B cell (primary cell): ENCODE data around the gene SLC6A6. TPM values are rescaled to one million over a fixed set of nuclear protein-coding genes. Genes with fewer than 3 reads are reported as not detected.

Experiments
- ATAC-seq: fragments of 200-7000 bp; cut with Tn5 transposase; one replicate; pipeline ENCODE4 v1.10.0; 2021; ENCODE audit warnings: low read depth, mild to moderate bottlenecking, moderate number of reproducible peaks, moderate library complexity
- CTCF ChIA-PET: fragments of 350-600 bp; sonication (Branson Sonifier 250); formaldehyde crosslinking; loops from one replicate; lab custom pipeline; 2021; ENCODE audit warnings: antibody characterized with exemption, inconsistent platforms; lab: Charles Lee
- POLR2A ChIA-PET: fragments of 350-600 bp; sonication (Branson Sonifier 250); formaldehyde crosslinking; loops from one replicate; lab custom pipeline; 2021; ENCODE audit warnings: antibody characterized with exemption; lab: Charles Lee
- DNase-seq: peaks from one replicate; pipeline ENCODE4 v3.0.0; 2013
- H2AFZ ChIP-seq: 2 replicates; pipeline ENCODE4 v1.6.1; 2012; ENCODE audit warnings: mild to moderate bottlenecking, low read depth, low read length; ENCODE audit not compliant: insufficient read depth, poor library complexity, severe bottlenecking
- H3K27ac ChIP-seq, 2 donors: 1 replicate in 1 of 2; 2 replicates in 1 of 2; pipeline ENCODE4 v1.5.1; 2012 to 2013; ENCODE audit warnings: low read length in 2 of 2, mild to moderate bottlenecking in 2 of 2, moderate library complexity in 1 of 2
- H3K27me3 ChIP-seq, 4 experiments: fragments of 200-600 bp in 1 of 4; sonication (generic) in 1 of 4; replicated peaks in 1 of 4; 1 replicate in 2 of 4; 2 replicates in 2 of 4; pipeline versions ENCODE4 v1.6.1 to v1.7.0; 2013 to 2016; ENCODE audit warnings: low read length in 3 of 4, mild to moderate bottlenecking in 2 of 4, mixed read lengths in 1 of 4, moderate library complexity in 1 of 4; ENCODE audit not compliant: insufficient read depth in 4 of 4, control insufficient read depth in 3 of 4; ENCODE audit errors: control extremely low read depth in 1 of 4
- H3K36me3 ChIP-seq, 2 experiments: replicated peaks in 1 of 2; 1 replicate in 1 of 2; 2 replicates in 1 of 2; pipeline versions ENCODE4 v1.6.1 to v1.7.1; 2013; ENCODE audit warnings: low read length in 1 of 2; ENCODE audit not compliant: insufficient read depth in 2 of 2, control insufficient read depth in 1 of 2; ENCODE audit errors: control extremely low read depth in 1 of 2, extremely low read depth in 1 of 2
- H3K4me1 ChIP-seq, 2 donors: fragments of 200-600 bp in 1 of 2; sonication (generic) in 1 of 2; 1 replicate in 1 of 2; 2 replicates in 1 of 2; pipeline versions ENCODE4 v1.5.1 to v1.6.1; 2013 to 2017; ENCODE audit warnings: low read length in 2 of 2; ENCODE audit not compliant: control insufficient read depth in 2 of 2, insufficient read depth in 2 of 2
- H3K4me2 ChIP-seq: replicated peaks from 2 replicates; pipeline ENCODE3; 2012; ENCODE audit warnings: mild to moderate bottlenecking, low read depth, low read length; ENCODE audit not compliant: poor library complexity, severe bottlenecking
- H3K4me3 ChIP-seq, 5 experiments: fragments of 200-600 bp in 1 of 5; sonication (generic) in 1 of 5; 1 replicate in 3 of 5; 2 replicates in 2 of 5; pipeline versions ENCODE4 v1.5.1 to v1.7.0; 2011 to 2016; ENCODE audit warnings: low read length in 4 of 5, mild to moderate bottlenecking in 4 of 5, low read depth in 2 of 5, control low read depth in 1 of 5, moderate library complexity in 1 of 5; ENCODE audit not compliant: insufficient read depth in 1 of 5; ENCODE audit errors: control extremely low read depth in 1 of 5, extremely low read depth in 1 of 5
- H3K79me2 ChIP-seq: fragments of 200-600 bp; sonication (generic); one replicate; pipeline ENCODE4 v1.6.0; 2016; ENCODE audit warnings: low read length; ENCODE audit not compliant: control insufficient read depth, insufficient read depth
- H3K9ac ChIP-seq: fragments of 200-600 bp; sonication (generic); 2 replicates; pipeline ENCODE4 v1.6.1; 2017; ENCODE audit warnings: mild to moderate bottlenecking, low read length, moderate library complexity
- H3K9me3 ChIP-seq, 3 donors: one replicate each; pipeline versions ENCODE4 v1.6.1 to v1.7.1; 2013; ENCODE audit warnings: low read length in 2 of 3; ENCODE audit not compliant: control insufficient read depth in 2 of 3, insufficient read depth in 1 of 3; ENCODE audit errors: control extremely low read depth in 1 of 3
- H4K20me1 ChIP-seq: 2 replicates; pipeline ENCODE4 v1.6.0; 2012; ENCODE audit warnings: mild to moderate bottlenecking, low read length; ENCODE audit not compliant: insufficient read depth, control insufficient read depth, poor library complexity, severe bottlenecking
- H3K27ac Mint-ChIP-seq: one replicate; pipeline ENCODE4 v1.8.0; 2021; ENCODE audit warnings: mixed read lengths
- H3K27me3 Mint-ChIP-seq: one replicate; pipeline ENCODE4 v1.8.0; 2021; ENCODE audit warnings: mixed read lengths
- H3K4me1 Mint-ChIP-seq: one replicate; pipeline ENCODE4 v1.8.0; 2021; ENCODE audit warnings: mixed read lengths
- H3K4me3 Mint-ChIP-seq: one replicate; pipeline ENCODE4 v1.8.0; 2021; ENCODE audit warnings: mixed read lengths
- H3K9me3 Mint-ChIP-seq: one replicate; pipeline ENCODE4 v1.8.0; 2022; ENCODE audit warnings: mixed read lengths; ENCODE audit not compliant: insufficient read depth
- EZH2 ChIP-seq: IDR thresholded peaks from 2 replicates; pipeline ENCODE4 v1.6.1; 2012; ENCODE audit warnings: borderline replicate concordance, low read depth, mild to moderate bottlenecking, moderate library complexity, low read length; ENCODE audit not compliant: insufficient read depth, poor library complexity, severe bottlenecking
- WGBS: methylation state at CpG from one replicate; pipeline ENCODE4 v1.1.5; 2013; ENCODE audit warnings: missing lambda C conversion rate; ENCODE audit not compliant: insufficient coverage; 5-methylcytosine and 5-hydroxymethylcytosine counted together
- intact Hi-C: fragments of 100-400 bp; cut with micrococcal nuclease; formaldehyde crosslinking; loops from one replicate; pipeline ENCODE4 v1.10.0; 2022
- polyA plus RNA-seq: library from polyadenylated mRNA; depleted of rRNA; stranded (reverse); fragments of >200 nt; gene quantifications from 2 replicates; pipeline ENCODE4 v1.2.3, GENCODE V29; 2012
- total RNA-seq, 2 donors: library from RNA; stranded (reverse); fragments of 120-200 nt in 1 of 2; gene quantifications; 1 replicate in 1 of 2; 2 replicates in 1 of 2; pipeline versions ENCODE4 v1.2.3 to v1.2.4, GENCODE V29; 2013 to 2022
- TF ChIP-seq, protein P1 (sequence below): fragments of 200-600 bp; IDR thresholded peaks from one replicate; pipeline ENCODE4 v1.8.0; 2022; ENCODE audit warnings: antibody characterized with exemption, mild to moderate bottlenecking

Gene SLC6A6
- total and polyA plus RNA-seq, 2 donors (not counting 1 experiment from before 2014, with no cell fraction given) = 34.2 to 48.7 TPM

DNA sequence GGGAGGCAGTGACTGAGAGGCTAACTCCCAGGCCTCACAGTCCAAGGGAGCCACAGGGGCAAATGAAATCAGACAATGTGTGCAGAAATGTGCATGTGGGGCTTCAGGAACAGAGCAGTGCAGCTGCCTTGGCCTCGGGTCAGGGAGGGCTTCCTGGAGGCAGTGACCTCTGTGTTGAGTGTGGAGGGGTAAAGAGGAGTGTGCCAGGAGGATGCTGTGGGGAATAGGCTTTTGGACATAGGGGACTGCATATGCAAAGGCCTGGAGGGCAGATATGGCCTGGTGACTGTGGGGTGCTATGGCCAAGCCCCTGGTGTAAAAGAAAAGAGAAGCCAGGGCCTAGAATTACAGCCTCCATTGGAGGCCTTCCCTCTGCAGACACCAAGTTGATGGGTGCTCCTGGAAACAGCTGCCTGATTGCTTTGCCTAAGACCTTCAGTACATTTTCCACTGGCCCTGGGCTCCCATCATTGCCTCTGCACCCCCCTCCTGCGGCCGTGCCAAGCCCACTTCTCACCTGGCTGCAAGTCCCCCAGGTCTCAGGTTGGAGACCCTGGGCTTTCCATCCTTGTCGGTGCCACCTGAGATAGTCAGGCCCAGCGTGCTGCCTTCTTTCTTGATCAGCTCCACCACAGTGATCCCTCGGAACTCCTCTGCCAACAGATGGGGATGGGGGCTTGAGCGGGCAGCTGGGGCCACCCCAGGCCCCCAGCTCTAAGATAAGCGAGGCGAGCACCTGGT lies 122.7 kb downstream of the SLC6A6 start:
- DNase-seq = no peak
- intact Hi-C loops = no loop called here
- H3K9me3 ChIP-seq = no peaks in the 10 kb centered on the region
- H3K4me3 ChIP-seq = no peak overlapping the region
- no peak overlapping the region for H3K4me3 Mint-ChIP-seq
- H2AFZ ChIP-seq = no peak overlapping the region
- no peak overlapping the region for H3K27ac ChIP-seq
- no peaks in the 10 kb centered on the region for H4K20me1 ChIP-seq
- H3K9me3 Mint-ChIP-seq = peaks cover under 1% of the 10 kb centered on the region
- 84% methylated on average over 9 of the region's 9 CpGs for WGBS
- no peaks in the 10 kb centered on the region for H3K36me3 ChIP-seq
- CTCF ChIA-PET = no interaction called here
- POLR2A ChIA-PET = no interaction called here
- no peaks in the 10 kb centered on the region for H3K4me1 ChIP-seq
- H3K9ac ChIP-seq = no peak overlapping the region
- TF ChIP-seq EZH2 = no peak
- TF ChIP-seq, protein P1, sequence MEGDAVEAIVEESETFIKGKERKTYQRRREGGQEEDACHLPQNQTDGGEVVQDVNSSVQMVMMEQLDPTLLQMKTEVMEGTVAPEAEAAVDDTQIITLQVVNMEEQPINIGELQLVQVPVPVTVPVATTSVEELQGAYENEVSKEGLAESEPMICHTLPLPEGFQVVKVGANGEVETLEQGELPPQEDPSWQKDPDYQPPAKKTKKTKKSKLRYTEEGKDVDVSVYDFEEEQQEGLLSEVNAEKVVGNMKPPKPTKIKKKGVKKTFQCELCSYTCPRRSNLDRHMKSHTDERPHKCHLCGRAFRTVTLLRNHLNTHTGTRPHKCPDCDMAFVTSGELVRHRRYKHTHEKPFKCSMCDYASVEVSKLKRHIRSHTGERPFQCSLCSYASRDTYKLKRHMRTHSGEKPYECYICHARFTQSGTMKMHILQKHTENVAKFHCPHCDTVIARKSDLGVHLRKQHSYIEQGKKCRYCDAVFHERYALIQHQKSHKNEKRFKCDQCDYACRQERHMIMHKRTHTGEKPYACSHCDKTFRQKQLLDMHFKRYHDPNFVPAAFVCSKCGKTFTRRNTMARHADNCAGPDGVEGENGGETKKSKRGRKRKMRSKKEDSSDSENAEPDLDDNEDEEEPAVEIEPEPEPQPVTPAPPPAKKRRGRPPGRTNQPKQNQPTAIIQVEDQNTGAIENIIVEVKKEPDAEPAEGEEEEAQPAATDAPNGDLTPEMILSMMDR = no peak
- no peaks in the 10 kb centered on the region for H3K79me2 ChIP-seq
- peaks cover 16% of the 10 kb centered on the region for H3K27me3 Mint-ChIP-seq
- H3K4me2 ChIP-seq = no peak overlapping the region
- H3K27me3 ChIP-seq = peaks cover 0 to 5% (median 2%) of the 10 kb centered on the region in 4 experiments
- ATAC-seq = no peak
- no peaks in the 10 kb centered on the region for H3K4me1 Mint-ChIP-seq
- no peak overlapping the region for H3K27ac Mint-ChIP-seq
